GM23248 (cell line): ENCODE measurements around the gene SRC.

Source experiments
- EZH2 ChIP-seq: fragments of 200-600 bp; sonication (generic); IDR thresholded peaks from 2 replicates; pipeline ENCODE4 v1.6.1; 2018; ENCODE audit warnings: antibody characterized with exemption, mild to moderate bottlenecking; ENCODE audit not compliant: insufficient read depth, poor library complexity, severe bottlenecking
- EZH2phosphoT487 ChIP-seq: fragments of 200-600 bp; sonication (generic); IDR thresholded peaks from 2 replicates; pipeline ENCODE4 v1.6.1; 2018; ENCODE audit warnings: antibody characterized with exemption, moderate library complexity, mild to moderate bottlenecking, low read depth; ENCODE audit not compliant: insufficient read depth

- TF ChIP-seq EZH2 (no peak), EZH2phosphoT487 (no peak)
Observed at GRCh38 chr20:37419307-37419706, 73.4 kb downstream of the SRC start.
